Neural cell (in vitro differentiated cells): ENCODE results near the gene EXOSC3. TPM values are rescaled to one million over a fixed set of nuclear protein-coding genes. Genes with fewer than 3 reads are reported as not detected.

Experiments used
- H2AFZ ChIP-seq: fragments of 200-600, 300-800 bp; sonication (generic), shearing (Covaris generic); 2 replicates; pipeline ENCODE4 v1.6.0; 2014; ENCODE audit warnings: low read depth, mild to moderate bottlenecking, antibody characterized with exemption, low read length, moderate library complexity
- H3F3A ChIP-seq: fragments of 200-600 bp; shearing (Covaris generic); 2 replicates; pipeline ENCODE4 v1.6.1; 2016; ENCODE audit warnings: mild to moderate bottlenecking, moderate library complexity, mixed read lengths, antibody characterized with exemption, low read length; ENCODE audit not compliant: insufficient read depth, poor library complexity, severe bottlenecking
- H3K27ac ChIP-seq: fragments of 200-600, 300-800 bp; sonication (generic), shearing (Covaris generic); 2 replicates; pipeline ENCODE4 v1.5.1; 2014; ENCODE audit warnings: mild to moderate bottlenecking, low read length, moderate library complexity
- H3K27me3 ChIP-seq: fragments of 300-800, 200-600 bp; sonication (generic), shearing (Covaris generic); 2 replicates; pipeline ENCODE4 v1.6.0; 2014; ENCODE audit warnings: mild to moderate bottlenecking, low read depth, low read length, moderate library complexity; ENCODE audit not compliant: insufficient read depth
- H3K36me3 ChIP-seq: fragments of 300-800, 200-600 bp; sonication (generic), shearing (Covaris generic); 2 replicates; pipeline ENCODE4 v1.5.1; 2014; ENCODE audit warnings: mild to moderate bottlenecking, antibody characterized with exemption, low read length, moderate library complexity; ENCODE audit not compliant: insufficient read depth
- H3K4me2 ChIP-seq: fragments of 300-800, 200-600 bp; sonication (generic), shearing (Covaris generic); 2 replicates; pipeline ENCODE4 v1.6.0; 2014; ENCODE audit warnings: mild to moderate bottlenecking, low read length
- H3K4me3 ChIP-seq: fragments of 300-800, 200-600 bp; sonication (generic), shearing (Covaris generic); 2 replicates; pipeline ENCODE4 v1.5.1; 2014; ENCODE audit warnings: mild to moderate bottlenecking, low read length, moderate library complexity
- H3K79me2 ChIP-seq: fragments of 200-600 bp; shearing (Covaris generic); replicated peaks from 2 replicates; pipeline ENCODE4 v1.6.0; 2014; ENCODE audit warnings: mild to moderate bottlenecking, low read length, moderate library complexity; ENCODE audit not compliant: insufficient read depth
- H3K9ac ChIP-seq: fragments of 300-800, 200-600 bp; sonication (generic), shearing (Covaris generic); 2 replicates; pipeline ENCODE4 v1.6.1; 2016; ENCODE audit warnings: mild to moderate bottlenecking, low read length, mixed read lengths
- H3K9me2 ChIP-seq: fragments of 200-600 bp; shearing (Covaris generic); 2 replicates; pipeline ENCODE4 v1.6.1; 2016; ENCODE audit warnings: mild to moderate bottlenecking, low read length, mixed read lengths; ENCODE audit not compliant: insufficient read depth
- H3K9me3 ChIP-seq: fragments of 200-600, 300-800 bp; sonication (generic), shearing (Covaris generic); 2 replicates; pipeline ENCODE4 v1.6.1; 2016; ENCODE audit warnings: mild to moderate bottlenecking, mixed run types, low read length, moderate library complexity, mixed read lengths
- H4K20me1 ChIP-seq: fragments of 200-600 bp; shearing (Covaris generic); 2 replicates; pipeline ENCODE4 v1.6.1; 2016; ENCODE audit warnings: mild to moderate bottlenecking, mixed run types; ENCODE audit not compliant: insufficient read depth
- EP300 ChIP-seq: fragments of 450-650 bp; conservative IDR thresholded peaks from 2 replicates; pipeline ENCODE4 v1.6.1; 2014; ENCODE audit warnings: antibody characterized with exemption, mild to moderate bottlenecking, moderate library complexity; ENCODE audit not compliant: poor library complexity, severe bottlenecking
- EZH2 ChIP-seq: fragments of 200-600, 300-800 bp; shearing (Covaris generic), sonication (generic); IDR thresholded peaks from 2 replicates; pipeline ENCODE4 v1.6.1; 2014; ENCODE audit warnings: antibody characterized with exemption, low read length, borderline replicate concordance, mild to moderate bottlenecking; ENCODE audit not compliant: insufficient read depth, poor library complexity, severe bottlenecking
- MXI1 ChIP-seq: fragments of 450-650 bp; conservative IDR thresholded peaks from 2 replicates; pipeline ENCODE4 v1.6.1; 2014; ENCODE audit warnings: antibody characterized with exemption, mild to moderate bottlenecking; ENCODE audit not compliant: poor library complexity, severe bottlenecking
- POLR2AphosphoS5 ChIP-seq: IDR thresholded peaks from 2 replicates; pipeline ENCODE4 v1.6.1; 2012
- RAD21 ChIP-seq: fragments of 450-650 bp; conservative IDR thresholded peaks from 2 replicates; pipeline ENCODE4 v1.6.1; 2014; ENCODE audit warnings: antibody characterized with exemption, mild to moderate bottlenecking, moderate library complexity
- REST ChIP-seq: IDR thresholded peaks from 2 replicates; pipeline ENCODE4 v1.6.1; 2012; ENCODE audit warnings: borderline replicate concordance
- SMC3 ChIP-seq: fragments of 450-650 bp; conservative IDR thresholded peaks from 2 replicates; pipeline ENCODE4 v1.6.1; 2014; ENCODE audit warnings: antibody characterized with exemption, mild to moderate bottlenecking, moderate library complexity; ENCODE audit not compliant: poor library complexity
- TAF1 ChIP-seq: IDR thresholded peaks from 2 replicates; pipeline ENCODE4 v1.6.1; 2012; ENCODE audit warnings: low read depth
- polyA plus RNA-seq: library from polyadenylated mRNA; depleted of rRNA; stranded (reverse); fragments of >200 nt; gene quantifications from 2 replicates; pipeline ENCODE4 v1.2.3, GENCODE V29; 2014
- TF ChIP-seq, protein P1 (sequence below): fragments of 450-650 bp; IDR thresholded peaks from 2 replicates; pipeline ENCODE4 v1.5.1; 2014; ENCODE audit warnings: antibody characterized with exemption, mild to moderate bottlenecking, moderate library complexity; ENCODE audit not compliant: poor library complexity, severe bottlenecking

Gene EXOSC3
- polyA plus RNA-seq, 1 donor from 2014 or later: 46.4 TPM

DNA sequence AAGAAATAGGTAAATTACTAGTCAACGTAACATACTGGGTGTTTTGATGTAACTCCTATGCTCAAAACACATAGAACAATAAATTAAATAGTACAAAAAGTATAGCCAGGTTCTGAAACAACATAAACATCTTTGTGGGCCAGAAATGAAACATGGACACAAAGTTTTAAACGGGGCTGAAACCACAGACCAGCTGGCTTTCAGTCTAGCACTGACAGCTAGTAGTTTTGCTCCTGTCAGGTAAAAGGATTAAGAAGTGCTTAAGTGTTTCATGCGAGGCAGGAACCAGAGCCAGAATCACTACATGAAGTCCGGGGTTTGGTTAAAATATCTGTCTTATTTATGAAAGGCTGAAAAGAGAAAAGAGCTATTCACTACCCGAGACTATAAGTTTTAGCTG, 35.3 kb upstream of the EXOSC3 start:
- Histone ChIP-seq H3K9me2 (no peaks in the 10 kb centered on the region), H3F3A (no peaks in the 10 kb centered on the region), H3K9ac (no peak overlapping the region), H3K4me2 (no peak overlapping the region), H4K20me1 (no peaks in the 10 kb centered on the region), H3K9me3 (no peaks in the 10 kb centered on the region), H3K27me3 (no peaks in the 10 kb centered on the region), H3K27ac (no peak overlapping the region), H3K79me2 (peaks cover 5% of the 10 kb centered on the region), H3K4me3 (no peak overlapping the region), H2AFZ (no peak overlapping the region), H3K36me3 (peaks cover 2% of the 10 kb centered on the region)
- TF ChIP-seq, protein P1, sequence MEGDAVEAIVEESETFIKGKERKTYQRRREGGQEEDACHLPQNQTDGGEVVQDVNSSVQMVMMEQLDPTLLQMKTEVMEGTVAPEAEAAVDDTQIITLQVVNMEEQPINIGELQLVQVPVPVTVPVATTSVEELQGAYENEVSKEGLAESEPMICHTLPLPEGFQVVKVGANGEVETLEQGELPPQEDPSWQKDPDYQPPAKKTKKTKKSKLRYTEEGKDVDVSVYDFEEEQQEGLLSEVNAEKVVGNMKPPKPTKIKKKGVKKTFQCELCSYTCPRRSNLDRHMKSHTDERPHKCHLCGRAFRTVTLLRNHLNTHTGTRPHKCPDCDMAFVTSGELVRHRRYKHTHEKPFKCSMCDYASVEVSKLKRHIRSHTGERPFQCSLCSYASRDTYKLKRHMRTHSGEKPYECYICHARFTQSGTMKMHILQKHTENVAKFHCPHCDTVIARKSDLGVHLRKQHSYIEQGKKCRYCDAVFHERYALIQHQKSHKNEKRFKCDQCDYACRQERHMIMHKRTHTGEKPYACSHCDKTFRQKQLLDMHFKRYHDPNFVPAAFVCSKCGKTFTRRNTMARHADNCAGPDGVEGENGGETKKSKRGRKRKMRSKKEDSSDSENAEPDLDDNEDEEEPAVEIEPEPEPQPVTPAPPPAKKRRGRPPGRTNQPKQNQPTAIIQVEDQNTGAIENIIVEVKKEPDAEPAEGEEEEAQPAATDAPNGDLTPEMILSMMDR: no peak

DNA sequence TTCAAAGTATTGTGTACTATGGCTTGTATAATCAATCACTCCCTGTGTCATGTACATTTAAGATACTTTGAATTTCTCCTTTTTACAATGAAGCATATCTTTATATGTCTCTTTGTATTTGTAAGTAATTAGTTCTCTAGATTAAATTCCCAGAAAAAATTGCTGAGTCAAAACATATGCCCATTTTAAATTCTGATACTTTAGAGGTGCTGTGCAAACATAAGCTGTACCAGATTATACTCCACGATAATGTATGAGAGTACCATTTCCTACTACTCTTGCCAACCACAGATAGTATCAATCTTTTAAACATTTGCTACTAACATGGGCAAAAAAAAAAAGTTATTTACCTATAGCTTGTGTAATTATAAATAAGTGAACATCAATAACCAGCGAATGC, 34.0 kb upstream of the EXOSC3 start:
- Histone ChIP-seq H3K9me2 (no peaks in the 10 kb centered on the region), H3K4me3 (no peak overlapping the region)

More for the DNA sequence above, 34.0 kb upstream of the EXOSC3 start:
- no peaks in the 10 kb centered on the region for H4K20me1 ChIP-seq
- no peak overlapping the region for H3K27ac ChIP-seq
- no peak overlapping the region for H2AFZ ChIP-seq
- H3K36me3 ChIP-seq: no peaks in the 10 kb centered on the region
- no peak for TF ChIP-seq TAF1
- no peak for TF ChIP-seq SMC3
- TF ChIP-seq EZH2: no peak
- TF ChIP-seq EP300: no peak
- TF ChIP-seq POLR2AphosphoS5: no peak
- no peak for TF ChIP-seq REST
- TF ChIP-seq, protein P1: no peak
- no peak for TF ChIP-seq RAD21
- TF ChIP-seq MXI1: no peak
- H3K79me2 ChIP-seq: peaks cover 5% of the 10 kb centered on the region
- H3K9ac ChIP-seq: no peak overlapping the region
- H3F3A ChIP-seq: no peaks in the 10 kb centered on the region
- no peak overlapping the region for H3K4me2 ChIP-seq
- no peaks in the 10 kb centered on the region for H3K27me3 ChIP-seq
- H3K9me3 ChIP-seq: no peaks in the 10 kb centered on the region
